Neuronal stem cell (in vitro differentiated cells): ENCODE data around the gene MRPL18.
"Not testable (repeated sequence)": the region's sequence is repeated elsewhere in the genome, so short reads cannot be mapped to it uniquely, and the experiment has no call there.

Experiments
- DNase-seq: peaks from one replicate; pipeline ENCODE4 v3.0.0-alpha.2; 2013; ENCODE audit warnings: low spot score
- H2AFZ ChIP-seq: one replicate; pipeline ENCODE4 v1.6.1; 2013; ENCODE audit warnings: mild to moderate bottlenecking, low read length, inconsistent platforms
- H2AK5ac ChIP-seq: 2 replicates; pipeline ENCODE4 v1.6.1; 2013; ENCODE audit warnings: low read depth, mild to moderate bottlenecking, inconsistent platforms, low read length, moderate library complexity, mixed read lengths
- H2BK120ac ChIP-seq: 2 replicates; pipeline ENCODE4 v1.6.1; 2013; ENCODE audit warnings: low read depth, mild to moderate bottlenecking, inconsistent platforms, low read length, moderate library complexity, mixed read lengths
- H2BK12ac ChIP-seq: one replicate; pipeline ENCODE4 v1.6.1; 2013; ENCODE audit warnings: low read length, inconsistent platforms
- H2BK15ac ChIP-seq: 2 replicates; pipeline ENCODE4 v1.6.1; 2013; ENCODE audit warnings: mild to moderate bottlenecking, low read length, inconsistent platforms, mixed read lengths
- H2BK5ac ChIP-seq: one replicate; pipeline ENCODE4 v1.6.1; 2013; ENCODE audit warnings: inconsistent platforms, mild to moderate bottlenecking, low read length, moderate library complexity
- H3K14ac ChIP-seq: one replicate; pipeline ENCODE4 v1.6.1; 2013; ENCODE audit warnings: low read length, inconsistent platforms
- H3K18ac ChIP-seq: 2 replicates; pipeline ENCODE4 v1.6.1; 2013; ENCODE audit warnings: low read length, inconsistent platforms
- H3K23ac ChIP-seq: 2 replicates; pipeline ENCODE4 v1.6.1; 2013; ENCODE audit warnings: low read depth, mild to moderate bottlenecking, mixed read lengths, low read length, inconsistent platforms; ENCODE audit not compliant: poor library complexity
- H3K27ac ChIP-seq: replicated peaks from 3 replicates; pipeline ENCODE4 v1.5.1; 2013; ENCODE audit warnings: low read length, inconsistent platforms
- H3K27me3 ChIP-seq, 3 experiments: 2 replicates each; pipeline ENCODE4 v1.6.1; 2013; ENCODE audit warnings: low read length in 3 of 3, mild to moderate bottlenecking in 2 of 3, inconsistent platforms in 1 of 3, low read depth in 1 of 3, mixed read lengths in 1 of 3, moderate library complexity in 1 of 3; ENCODE audit not compliant: control insufficient read depth in 3 of 3, insufficient read depth in 3 of 3
- H3K36me3 ChIP-seq, 2 donors: replicated peaks in 1 of 2; 2 replicates each; pipeline ENCODE4 v1.6.1; 2013; ENCODE audit warnings: low read length in 2 of 2; ENCODE audit not compliant: control insufficient read depth in 2 of 2, insufficient read depth in 2 of 2
- H3K4ac ChIP-seq: 2 replicates; pipeline ENCODE4 v1.6.1; 2013; ENCODE audit warnings: inconsistent platforms, mild to moderate bottlenecking, low read length, moderate library complexity
- H3K4me1 ChIP-seq, 2 donors: 1 replicate in 1 of 2; 2 replicates in 1 of 2; pipeline ENCODE4 v1.6.1; 2013; ENCODE audit warnings: low read length in 2 of 2, low read depth in 1 of 2; ENCODE audit not compliant: control insufficient read depth in 2 of 2, insufficient read depth in 1 of 2
- H3K4me2 ChIP-seq: one replicate; pipeline ENCODE4 v1.6.1; 2013; ENCODE audit warnings: mild to moderate bottlenecking, low read length, inconsistent platforms; ENCODE audit not compliant: insufficient read depth, poor library complexity, severe bottlenecking
- H3K4me3 ChIP-seq, 2 donors: 2 replicates each; pipeline ENCODE4 v1.5.1; 2013; ENCODE audit warnings: low read length in 2 of 2, mild to moderate bottlenecking in 2 of 2, inconsistent platforms in 1 of 2, moderate library complexity in 1 of 2
- H3K79me1 ChIP-seq: one replicate; pipeline ENCODE4 v1.6.1; 2013; ENCODE audit warnings: low read depth, mild to moderate bottlenecking, inconsistent platforms, low read length, moderate library complexity
- H3K9ac ChIP-seq: one replicate; pipeline ENCODE4 v1.6.1; 2013; ENCODE audit warnings: mild to moderate bottlenecking, low read depth, low read length, inconsistent platforms; ENCODE audit not compliant: poor library complexity
- H3K9me3 ChIP-seq, 2 donors: replicated peaks in 1 of 2; 2 replicates each; pipeline versions ENCODE3 to v1.6.1; 2013; ENCODE audit warnings: low read length in 2 of 2, mild to moderate bottlenecking in 2 of 2, inconsistent platforms in 1 of 2, low read depth in 1 of 2, mixed read lengths in 1 of 2, moderate library complexity in 1 of 2; ENCODE audit not compliant: control insufficient read depth in 2 of 2, insufficient read depth in 1 of 2
- H4K8ac ChIP-seq: one replicate; pipeline ENCODE4 v1.6.1; 2013; ENCODE audit warnings: low read depth, mild to moderate bottlenecking, inconsistent platforms, low read length, moderate library complexity
- H4K91ac ChIP-seq: one replicate; pipeline ENCODE4 v1.6.1; 2013; ENCODE audit warnings: low read length, low read depth, mild to moderate bottlenecking, inconsistent platforms; ENCODE audit not compliant: poor library complexity
- WGBS, 2 donors: extraction: QIAGEN DNeasy Blood & Tissue Kit; methylation state at CpG; one replicate each; pipeline ENCODE4 v1.1.7; 2013; ENCODE audit warnings: missing lambda C conversion rate in 2 of 2, mixed read lengths in 1 of 2; ENCODE audit not compliant: insufficient read length in 2 of 2, insufficient replicate concordance in 1 of 2; ENCODE audit errors: extremely low coverage in 2 of 2; 5-methylcytosine and 5-hydroxymethylcytosine counted together

Gene MRPL18

DNA sequence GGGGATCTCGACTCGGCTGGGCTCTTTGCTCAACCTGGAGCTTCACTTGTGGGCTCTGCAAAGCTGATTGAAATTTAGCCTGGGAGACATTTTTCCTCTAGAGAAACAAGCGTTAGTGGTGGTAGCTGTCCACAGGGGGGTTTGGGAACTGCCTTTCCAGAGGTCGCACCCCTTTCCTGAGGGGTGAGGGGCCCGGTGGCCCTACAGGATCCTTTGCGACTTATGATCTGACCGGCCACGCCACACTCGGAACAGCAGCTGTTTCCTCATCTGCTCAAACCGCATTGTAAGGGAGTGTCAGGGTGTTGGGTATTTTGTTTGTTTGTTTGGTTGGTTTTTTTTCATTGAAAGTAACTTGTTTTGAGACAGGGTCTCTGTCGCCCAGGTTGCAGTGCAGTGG, 30.9 kb downstream of the MRPL18 start:
- Histone ChIP-seq H2BK12ac (no peak overlapping the region), H2AFZ (no peak overlapping the region), H2BK15ac (no peak overlapping the region), H3K4me3 (no peak overlapping the region), H3K27me3 (peaks cover 0 to 6% (median 0%) of the 10 kb centered on the region in 3 experiments), H3K4me2 (no peak overlapping the region), H3K4me1 (peaks cover 6 to 8% of the 10 kb centered on the region in 2 donors), H2BK5ac (no peak overlapping the region), H3K9me3 (no peaks in the 10 kb centered on the region), H3K23ac (no peak overlapping the region), H3K4ac (no peak overlapping the region), H3K18ac (no peak overlapping the region), H3K79me1 (no peaks in the 10 kb centered on the region), H4K8ac (no peak overlapping the region), H3K36me3 (no peaks in the 10 kb centered on the region), H2BK120ac (no peak overlapping the region), H2AK5ac (no peak overlapping the region), H3K27ac (no peak overlapping the region), H4K91ac (no peak overlapping the region), H3K9ac (no peak overlapping the region), H3K14ac (no peak overlapping the region)
- no peak for DNase-seq
- no CpG with 5 or more reads among the region's 11 CpGs for WGBS, 2 donors

DNA sequence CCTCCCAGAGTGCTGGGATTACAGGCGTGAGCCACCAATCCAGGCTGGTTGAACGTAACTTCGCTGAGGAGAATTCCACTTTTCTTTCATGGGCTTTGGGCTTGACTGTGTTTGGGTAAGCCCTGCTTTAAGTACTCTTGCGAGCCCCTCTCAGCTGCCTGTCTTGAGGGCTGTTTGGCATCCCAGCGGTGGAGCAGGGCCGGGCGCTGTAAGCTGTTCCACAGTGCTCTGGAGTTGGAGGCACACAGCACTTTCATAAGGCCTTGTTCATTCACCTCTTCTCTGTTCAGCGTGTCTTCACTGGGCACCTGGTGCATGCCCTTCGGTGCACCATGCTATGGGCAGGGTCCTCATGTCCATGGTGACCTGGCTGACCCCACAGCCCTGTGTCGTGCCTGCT, 31.5 kb downstream of the MRPL18 start:
- Histone ChIP-seq H3K79me1 (no peaks in the 10 kb centered on the region), H2BK5ac (no peak overlapping the region), H2BK120ac (no peak overlapping the region), H3K9ac (no peak overlapping the region), H3K4me3 (no peak overlapping the region), H4K8ac (no peak overlapping the region), H2BK12ac (no peak overlapping the region), H2AFZ (no peak overlapping the region), H3K4me2 (no peak overlapping the region), H2BK15ac (no peak overlapping the region), H3K18ac (no peak overlapping the region), H3K4me1 (peaks cover 6 to 8% of the 10 kb centered on the region in 2 donors), H3K27me3 (peaks cover 0 to 6% (median 0%) of the 10 kb centered on the region in 3 experiments), H4K91ac (no peak overlapping the region), H3K36me3 (no peaks in the 10 kb centered on the region), H3K27ac (no peak overlapping the region), H3K9me3 (no peaks in the 10 kb centered on the region), H3K14ac (no peak overlapping the region), H2AK5ac (no peak overlapping the region), H3K4ac (no peak overlapping the region), H3K23ac (no peak overlapping the region)
- DNase-seq = no peak
- no CpG with 5 or more reads among the region's 10 CpGs for WGBS, 2 donors

DNA sequence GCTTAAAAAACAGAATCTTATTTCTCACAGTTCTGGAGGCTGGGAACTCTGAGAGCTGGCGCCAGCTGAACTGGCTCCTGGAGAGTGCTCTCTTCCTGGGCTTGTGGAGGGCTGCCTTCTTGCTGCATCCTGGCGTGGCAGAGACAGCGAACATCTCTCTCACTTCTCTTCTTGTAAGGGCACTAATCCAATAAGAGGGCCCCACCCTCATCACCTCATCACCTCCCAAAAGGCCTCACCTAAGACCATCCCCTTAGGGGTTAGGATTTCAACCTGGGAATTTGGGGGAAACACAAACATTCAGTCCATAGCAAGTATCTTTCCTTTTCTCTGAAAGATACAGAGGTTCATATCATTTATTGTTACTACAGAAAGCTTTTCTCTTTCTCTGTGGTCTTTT, 33.7 kb downstream of the MRPL18 start:
- no peak overlapping the region for H2BK15ac ChIP-seq
- H4K91ac ChIP-seq = no peak overlapping the region
- H3K27me3 ChIP-seq = peaks cover 0 to 6% (median 0%) of the 10 kb centered on the region in 3 experiments
- H3K4me2 ChIP-seq = no peak overlapping the region
- H3K27ac ChIP-seq = no peak overlapping the region
- no peak overlapping the region for H3K18ac ChIP-seq
- peaks cover 6 to 8% of the 10 kb centered on the region in 2 donors for H3K4me1 ChIP-seq
- H3K4ac ChIP-seq = no peak overlapping the region
- no peak overlapping the region for H4K8ac ChIP-seq
- H3K23ac ChIP-seq = no peak overlapping the region
- WGBS, 2 donors = no CpG with 5 or more reads among the region's 3 CpGs
- H3K79me1 ChIP-seq = no peaks in the 10 kb centered on the region
- no peak overlapping the region for H3K9ac ChIP-seq
- no peak overlapping the region for H3K4me3 ChIP-seq
- H3K9me3 ChIP-seq = no peaks in the 10 kb centered on the region
- no peak overlapping the region for H2AFZ ChIP-seq
- no peak overlapping the region for H2BK5ac ChIP-seq
- no peak for DNase-seq
- no peak overlapping the region for H3K14ac ChIP-seq
- no peaks in the 10 kb centered on the region for H3K36me3 ChIP-seq
- H2AK5ac ChIP-seq = no peak overlapping the region
- no peak overlapping the region for H2BK12ac ChIP-seq
- H2BK120ac ChIP-seq = no peak overlapping the region

DNA sequence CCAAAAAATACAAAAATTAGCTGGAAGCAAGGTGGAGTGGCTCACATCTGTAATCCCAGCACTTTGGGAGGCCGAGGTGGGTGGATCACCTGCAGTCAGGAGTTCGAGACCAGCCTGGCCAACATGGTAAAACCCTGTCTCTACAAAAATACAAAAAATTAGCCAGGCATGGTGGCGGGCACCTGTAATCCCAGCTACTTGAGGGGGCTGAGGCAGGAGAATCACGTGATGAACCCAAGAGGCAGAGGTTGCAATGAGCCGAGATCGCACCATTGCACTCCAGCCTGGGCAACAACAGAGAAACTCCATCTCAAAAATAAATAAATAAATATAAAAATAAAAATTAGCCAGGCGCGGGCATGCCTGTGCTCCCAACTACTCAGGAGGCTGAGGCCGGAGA, 34.4 kb downstream of the MRPL18 start:
- H2BK120ac ChIP-seq, H3K14ac ChIP-seq, H3K18ac ChIP-seq, H3K79me1 ChIP-seq, DNase-seq, H3K23ac ChIP-seq, H3K4me1 ChIP-seq, H2BK12ac ChIP-seq, H2BK5ac ChIP-seq, H2AK5ac ChIP-seq, H3K36me3 ChIP-seq, H4K91ac ChIP-seq, H3K27ac ChIP-seq, H2AFZ ChIP-seq, H3K27me3 ChIP-seq, H2BK15ac ChIP-seq, H4K8ac ChIP-seq, H3K9ac ChIP-seq, H3K4me3 ChIP-seq, H3K4me2 ChIP-seq, H3K9me3 ChIP-seq, H3K4ac ChIP-seq: not testable (repeated sequence)
- WGBS, 2 donors = no CpG with 5 or more reads among the region's 9 CpGs
